ENCODE measurements around the gene DCLRE1B.

GRCh38 chr1:113857776-113858175 is 47.4 kb upstream of the DCLRE1B start:
- TF ChIP-seq, protein P1, sequence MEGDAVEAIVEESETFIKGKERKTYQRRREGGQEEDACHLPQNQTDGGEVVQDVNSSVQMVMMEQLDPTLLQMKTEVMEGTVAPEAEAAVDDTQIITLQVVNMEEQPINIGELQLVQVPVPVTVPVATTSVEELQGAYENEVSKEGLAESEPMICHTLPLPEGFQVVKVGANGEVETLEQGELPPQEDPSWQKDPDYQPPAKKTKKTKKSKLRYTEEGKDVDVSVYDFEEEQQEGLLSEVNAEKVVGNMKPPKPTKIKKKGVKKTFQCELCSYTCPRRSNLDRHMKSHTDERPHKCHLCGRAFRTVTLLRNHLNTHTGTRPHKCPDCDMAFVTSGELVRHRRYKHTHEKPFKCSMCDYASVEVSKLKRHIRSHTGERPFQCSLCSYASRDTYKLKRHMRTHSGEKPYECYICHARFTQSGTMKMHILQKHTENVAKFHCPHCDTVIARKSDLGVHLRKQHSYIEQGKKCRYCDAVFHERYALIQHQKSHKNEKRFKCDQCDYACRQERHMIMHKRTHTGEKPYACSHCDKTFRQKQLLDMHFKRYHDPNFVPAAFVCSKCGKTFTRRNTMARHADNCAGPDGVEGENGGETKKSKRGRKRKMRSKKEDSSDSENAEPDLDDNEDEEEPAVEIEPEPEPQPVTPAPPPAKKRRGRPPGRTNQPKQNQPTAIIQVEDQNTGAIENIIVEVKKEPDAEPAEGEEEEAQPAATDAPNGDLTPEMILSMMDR (IDR thresholded peaks at IDR 0.05; ENCODE audit: low read depth, low read length), result no peak
- no peak for TF ChIP-seq EZH2phosphoT487 (IDR thresholded peaks at IDR 0.05; ENCODE audit: low read depth)
